Body of pancreas (tissue), 4 donors: ENCODE results near the gene PECR. TPM values are rescaled to one million over a fixed set of nuclear protein-coding genes. Genes with fewer than 3 reads are reported as not detected.
"Not testable (repeated sequence)": the region's sequence is repeated elsewhere in the genome, so short reads cannot be mapped to it uniquely, and the experiment has no call there.

Experiments used
- ATAC-seq: fragments of 150-250 bp; one replicate; pipeline ENCODE4 v1.9.1; 2016
- DNase-seq, 4 donors: peaks; one replicate each; pipeline ENCODE4 v3.0.0-alpha.2; 2019
- H3K27ac ChIP-seq, 4 donors: fragments of 200-600 bp; sonication (generic); 1 replicate in 3 of 4; 2 replicates in 1 of 4; pipeline versions ENCODE4 v1.5.1 to v1.6.1; 2016 to 2019; ENCODE audit warnings: mild to moderate bottlenecking in 1 of 4, mixed read lengths in 1 of 4, moderate library complexity in 1 of 4
- H3K27me3 ChIP-seq, 2 donors: fragments of 200-600 bp; sonication (generic); one replicate each; pipeline ENCODE4 v1.6.0; 2016; ENCODE audit warnings: mild to moderate bottlenecking in 1 of 2
- H3K36me3 ChIP-seq, 2 donors: fragments of 200-600 bp; sonication (generic); replicated peaks in 1 of 2; 2 replicates each; pipeline ENCODE4 v1.5.1; 2016; ENCODE audit warnings: low read depth in 2 of 2; ENCODE audit not compliant: insufficient read depth in 1 of 2
- H3K4me1 ChIP-seq: fragments of 200-600 bp; sonication (generic); one replicate; pipeline ENCODE4 v1.6.0; 2016
- H3K4me3 ChIP-seq, 2 donors: fragments of 200-600 bp; sonication (generic); 1 replicate in 1 of 2; 2 replicates in 1 of 2; pipeline ENCODE4 v1.5.1; 2016 to 2019
- H3K9me3 ChIP-seq, 3 donors: fragments of 200-600 bp; sonication (generic); 1 replicate in 2 of 3; 2 replicates in 1 of 3; pipeline ENCODE4 v1.5.1; 2016
- CTCF ChIP-seq, 7 experiments: fragments of 450-650 bp in 4 of 7; fragments of 200-600 bp in 3 of 7; sonication (generic) in 3 of 7; IDR thresholded peaks; one replicate each; pipeline ENCODE4 v1.5.1; 2016 to 2019; ENCODE audit warnings: antibody characterized with exemption in 7 of 7
- POLR2A ChIP-seq, 3 donors: fragments of 450-650 bp; IDR thresholded peaks; one replicate each; pipeline ENCODE4 v1.6.1; 2016; ENCODE audit warnings: antibody characterized with exemption in 3 of 3, mild to moderate bottlenecking in 2 of 3
- WGBS, 2 donors: methylation state at CpG; one replicate each; pipeline ENCODE4 v1.1.5; 2017; 5-methylcytosine and 5-hydroxymethylcytosine counted together
- intact Hi-C: fragments of 100-400 bp; cut with DNase I; formaldehyde crosslinking; loops from one replicate; pipeline ENCODE4 v1.15.1; 2023
- total RNA-seq, 2 donors: library from RNA; depleted of rRNA; stranded (reverse); fragments of >200 nt; gene quantifications; one replicate each; pipeline ENCODE4 v1.1.0, GENCODE V29; 2016

PECR gene
- total RNA-seq, 2 donors from 2014 or later: 5.9 to 6.5 TPM

GRCh38 chr2:216012830-216013079, 68.9 kb downstream of the PECR start:
- TF ChIP-seq CTCF (IDR thresholded peaks at IDR 0.05): no peak
- no peak for TF ChIP-seq POLR2A (IDR thresholded peaks at IDR 0.05)
- H3K36me3 ChIP-seq: no peaks in the 10 kb centered on the region
- peak overlapping the region in 1 of 2 donors; percentile 74 for H3K4me3 ChIP-seq
- H3K27ac ChIP-seq: peak overlapping the region; percentile 20 to 69 (median 60)
- no peak for DNase-seq
- intact Hi-C loops: no loop called here
- no peaks in the 10 kb centered on the region for H3K27me3 ChIP-seq
- peaks cover 7% of the 10 kb centered on the region for H3K4me1 ChIP-seq
- ATAC-seq: peak; percentile 1
- 3 to 6% methylated on average over 6 of the region's 6 CpGs for WGBS, 2 donors
- no peaks in the 10 kb centered on the region for H3K9me3 ChIP-seq

DNA sequence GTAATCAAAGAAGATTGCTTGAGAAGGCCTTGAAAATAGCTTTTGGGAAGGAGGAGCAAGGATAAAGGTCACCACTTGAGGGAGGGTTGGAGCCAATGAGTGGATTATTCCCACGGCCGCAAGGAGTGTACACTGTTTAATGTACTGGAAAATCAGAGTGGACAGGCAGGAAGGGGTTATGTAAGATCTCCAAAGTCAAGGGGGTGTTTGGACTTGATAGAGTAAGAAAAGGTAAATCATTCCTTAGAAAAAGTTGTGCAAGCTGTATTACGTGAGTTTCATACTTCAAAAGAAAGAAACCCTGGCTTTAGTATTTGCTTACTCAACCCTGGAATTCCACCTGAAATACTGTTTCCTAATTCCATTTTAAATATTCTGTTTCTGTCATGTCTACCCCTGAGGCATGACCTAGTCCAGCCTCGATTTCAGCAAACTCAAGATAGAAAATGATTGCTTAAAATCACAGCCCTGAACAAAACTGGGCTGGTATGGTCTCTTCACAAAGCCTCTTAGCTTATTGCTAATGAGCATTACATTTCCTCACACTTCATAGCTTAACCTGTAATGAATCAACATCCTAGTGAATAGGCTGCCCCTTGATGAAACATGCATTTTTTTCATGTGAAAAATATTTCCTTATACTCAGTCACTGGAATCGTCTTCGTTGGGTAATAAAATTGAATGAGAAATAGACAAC, 69.3 kb downstream of the PECR start:
- 2 to 8% methylated on average over 6 of the region's 6 CpGs for WGBS, 2 donors
- DNase-seq (no peak), ATAC-seq (peak; percentile 12)
- no peaks in the 10 kb centered on the region for H3K36me3 ChIP-seq
- peak overlapping the region in 1 of 2 donors; percentile 74 for H3K4me3 ChIP-seq
- peaks cover 7% of the 10 kb centered on the region for H3K4me1 ChIP-seq
- TF ChIP-seq CTCF (IDR thresholded peaks at IDR 0.05) (peak in 1 of 7 experiments; percentile 6), POLR2A (IDR thresholded peaks at IDR 0.05) (no peak)
- H3K27ac ChIP-seq: peak overlapping the region in 3 of 4 donors; percentile 58 to 69 (median 63)
- intact Hi-C loops: no loop called here
- no peaks in the 10 kb centered on the region for H3K9me3 ChIP-seq
- H3K27me3 ChIP-seq: no peaks in the 10 kb centered on the region

- H3K36me3 ChIP-seq, H3K9me3 ChIP-seq, H3K4me3 ChIP-seq, H3K27me3 ChIP-seq, intact Hi-C loops, H3K27ac ChIP-seq, H3K4me1 ChIP-seq, DNase-seq, ATAC-seq: not testable (repeated sequence)
- WGBS, 2 donors: 85 to 92% methylated on average over 1 to 2 of the region's 2 CpGs
Measured at GRCh38 chr2:216009215-216009614, 72.4 kb downstream of the PECR start.

DNA sequence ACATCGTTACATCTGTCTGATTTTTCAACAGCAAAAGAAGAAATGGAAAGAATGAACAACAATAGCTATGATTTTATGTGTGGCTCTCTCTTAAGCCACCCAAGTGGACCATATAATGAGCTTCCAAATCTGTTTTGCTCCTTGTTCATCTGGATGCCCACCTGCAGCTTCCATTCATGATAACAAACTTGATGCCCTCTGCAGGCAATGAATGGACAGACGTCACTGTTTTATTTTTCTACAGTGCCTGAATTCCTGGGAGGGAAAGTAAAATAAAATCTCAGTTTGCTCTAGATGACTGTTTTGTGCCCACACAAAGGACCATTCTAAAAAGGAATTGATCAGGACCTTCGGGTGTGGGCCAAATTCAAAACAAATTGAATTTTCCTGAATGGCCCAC, 73.2 kb downstream of the PECR start:
- Histone ChIP-seq H3K4me3 (no peak overlapping the region), H3K36me3 (no peaks in the 10 kb centered on the region), H3K27ac (no peak overlapping the region), H3K27me3 (no peaks in the 10 kb centered on the region), H3K9me3 (no peaks in the 10 kb centered on the region), H3K4me1 (peaks cover 7% of the 10 kb centered on the region)
- 72 to 77% methylated on average over 3 of the region's 3 CpGs for WGBS, 2 donors
- no peak for DNase-seq
- TF ChIP-seq CTCF (IDR thresholded peaks at IDR 0.05) (no peak), POLR2A (IDR thresholded peaks at IDR 0.05) (no peak)
- no peak for ATAC-seq
- intact Hi-C loops: no loop called here

DNA sequence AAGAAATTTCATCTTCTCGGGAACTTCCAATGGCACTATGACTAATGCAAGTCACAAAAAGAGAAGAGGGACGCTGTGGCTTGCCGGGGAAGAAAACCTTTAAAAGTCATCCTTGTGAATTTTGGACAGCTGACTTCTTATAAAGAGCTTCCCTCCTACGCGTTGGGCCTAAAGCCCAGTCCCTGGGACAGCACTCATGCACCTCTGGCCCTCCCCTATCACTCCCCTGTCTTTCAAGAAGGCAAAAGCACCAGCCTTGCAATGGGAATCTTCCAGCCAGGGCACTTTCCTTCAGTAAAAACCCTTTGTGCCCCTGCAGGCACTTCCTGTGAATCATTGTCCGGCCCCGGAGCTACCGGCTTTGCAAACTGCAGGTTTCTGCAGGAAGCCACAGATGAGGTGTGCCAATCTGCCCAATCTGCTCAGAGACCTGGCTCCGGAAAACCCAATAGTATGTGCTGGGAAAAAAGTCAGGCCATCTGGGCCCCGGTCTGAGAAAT, 75.4 kb downstream of the PECR start:
- intact Hi-C loops: no loop called here
- peak in 1 of 4 donors; percentile 42 for DNase-seq
- no peak for ATAC-seq

More for the DNA sequence above, 75.4 kb downstream of the PECR start:
- TF ChIP-seq CTCF (IDR thresholded peaks at IDR 0.05) (no peak), POLR2A (IDR thresholded peaks at IDR 0.05) (no peak)
- Histone ChIP-seq H3K27me3 (no peaks in the 10 kb centered on the region), H3K4me1 (no peaks in the 10 kb centered on the region), H3K4me3 (no peak overlapping the region), H3K27ac (no peak overlapping the region), H3K9me3 (no peaks in the 10 kb centered on the region), H3K36me3 (no peaks in the 10 kb centered on the region)
- 57 to 70% methylated on average over 6 to 10 of the region's 10 CpGs for WGBS, 2 donors
